Neural progenitor cell (in vitro differentiated cells): ENCODE data around the gene SERGEF.

Experiments used
- EZH2 ChIP-seq: fragments of 200-600 bp; sonication (generic); IDR thresholded peaks from 2 replicates; pipeline ENCODE4 v1.6.1; 2017; ENCODE audit warnings: antibody characterized with exemption, mild to moderate bottlenecking, moderate library complexity
- TF ChIP-seq, protein P1 (sequence below): fragments of 200-600 bp; sonication (generic); IDR thresholded peaks from 2 replicates; pipeline ENCODE4 v1.5.1; 2017; ENCODE audit warnings: antibody characterized with exemption, mild to moderate bottlenecking

DNA sequence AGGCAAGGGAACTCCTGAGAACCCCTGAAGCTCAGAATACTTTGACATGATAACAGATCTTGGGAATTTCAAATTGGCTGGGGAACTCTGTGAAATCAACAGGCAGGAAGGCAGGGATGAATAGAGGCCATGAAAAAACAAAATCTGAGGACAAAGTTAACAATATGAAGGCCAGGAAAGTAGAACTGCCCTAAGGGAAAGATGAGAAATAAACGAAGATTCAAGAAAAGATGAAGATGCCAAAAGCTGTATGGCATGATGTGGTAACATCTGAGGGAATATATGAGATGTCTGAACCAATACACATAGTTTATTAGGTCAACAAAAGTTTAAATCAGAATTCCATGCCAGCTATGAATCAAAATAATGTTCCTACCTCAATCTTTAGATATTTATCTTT is 25.0 kb downstream of the SERGEF start:
- TF ChIP-seq, protein P1, sequence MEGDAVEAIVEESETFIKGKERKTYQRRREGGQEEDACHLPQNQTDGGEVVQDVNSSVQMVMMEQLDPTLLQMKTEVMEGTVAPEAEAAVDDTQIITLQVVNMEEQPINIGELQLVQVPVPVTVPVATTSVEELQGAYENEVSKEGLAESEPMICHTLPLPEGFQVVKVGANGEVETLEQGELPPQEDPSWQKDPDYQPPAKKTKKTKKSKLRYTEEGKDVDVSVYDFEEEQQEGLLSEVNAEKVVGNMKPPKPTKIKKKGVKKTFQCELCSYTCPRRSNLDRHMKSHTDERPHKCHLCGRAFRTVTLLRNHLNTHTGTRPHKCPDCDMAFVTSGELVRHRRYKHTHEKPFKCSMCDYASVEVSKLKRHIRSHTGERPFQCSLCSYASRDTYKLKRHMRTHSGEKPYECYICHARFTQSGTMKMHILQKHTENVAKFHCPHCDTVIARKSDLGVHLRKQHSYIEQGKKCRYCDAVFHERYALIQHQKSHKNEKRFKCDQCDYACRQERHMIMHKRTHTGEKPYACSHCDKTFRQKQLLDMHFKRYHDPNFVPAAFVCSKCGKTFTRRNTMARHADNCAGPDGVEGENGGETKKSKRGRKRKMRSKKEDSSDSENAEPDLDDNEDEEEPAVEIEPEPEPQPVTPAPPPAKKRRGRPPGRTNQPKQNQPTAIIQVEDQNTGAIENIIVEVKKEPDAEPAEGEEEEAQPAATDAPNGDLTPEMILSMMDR, result no peak
- no peak for TF ChIP-seq EZH2
